Measurements from ENCODE around the gene STX1A.

STX1A gene

DNA sequence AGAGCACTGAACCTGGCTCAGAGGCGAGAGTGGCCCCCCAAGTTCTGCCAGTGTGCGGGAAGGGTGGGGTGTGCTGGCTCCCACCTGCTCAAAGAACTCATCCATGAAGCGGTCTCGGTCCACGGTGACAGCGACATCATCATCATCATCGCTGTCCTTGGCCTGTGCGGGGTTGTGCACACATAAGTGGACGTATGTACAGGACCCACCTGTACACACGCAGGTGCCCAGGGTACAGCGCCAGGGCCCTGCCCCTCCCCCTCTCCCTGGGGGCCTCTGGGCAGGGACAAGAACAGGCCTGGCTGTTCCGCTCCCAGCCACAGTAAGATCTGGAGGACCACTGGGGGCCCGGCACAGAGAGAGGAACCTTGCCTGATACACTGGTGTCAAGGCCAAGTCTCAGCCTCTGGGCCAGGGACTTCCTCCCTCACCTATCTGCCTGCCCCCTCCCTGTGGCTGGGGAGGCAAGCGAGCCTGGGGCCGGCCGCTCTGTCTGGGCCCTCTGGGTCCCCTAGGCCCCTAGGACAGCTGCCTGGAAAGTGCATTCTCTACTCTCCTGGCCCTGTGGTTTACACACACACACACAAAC lies 10.4 kb downstream of the STX1A start:
- in situ Hi-C loops (cut with MboI; ENCODE audit: low sequenced_read_pairs) = no loop called here

- in situ Hi-C loops (cut with MboI; ENCODE audit: low sequenced_read_pairs) = no loop called here
Measured at GRCh38 chr7:73707045-73707631, 12.3 kb downstream of the STX1A start.

DNA sequence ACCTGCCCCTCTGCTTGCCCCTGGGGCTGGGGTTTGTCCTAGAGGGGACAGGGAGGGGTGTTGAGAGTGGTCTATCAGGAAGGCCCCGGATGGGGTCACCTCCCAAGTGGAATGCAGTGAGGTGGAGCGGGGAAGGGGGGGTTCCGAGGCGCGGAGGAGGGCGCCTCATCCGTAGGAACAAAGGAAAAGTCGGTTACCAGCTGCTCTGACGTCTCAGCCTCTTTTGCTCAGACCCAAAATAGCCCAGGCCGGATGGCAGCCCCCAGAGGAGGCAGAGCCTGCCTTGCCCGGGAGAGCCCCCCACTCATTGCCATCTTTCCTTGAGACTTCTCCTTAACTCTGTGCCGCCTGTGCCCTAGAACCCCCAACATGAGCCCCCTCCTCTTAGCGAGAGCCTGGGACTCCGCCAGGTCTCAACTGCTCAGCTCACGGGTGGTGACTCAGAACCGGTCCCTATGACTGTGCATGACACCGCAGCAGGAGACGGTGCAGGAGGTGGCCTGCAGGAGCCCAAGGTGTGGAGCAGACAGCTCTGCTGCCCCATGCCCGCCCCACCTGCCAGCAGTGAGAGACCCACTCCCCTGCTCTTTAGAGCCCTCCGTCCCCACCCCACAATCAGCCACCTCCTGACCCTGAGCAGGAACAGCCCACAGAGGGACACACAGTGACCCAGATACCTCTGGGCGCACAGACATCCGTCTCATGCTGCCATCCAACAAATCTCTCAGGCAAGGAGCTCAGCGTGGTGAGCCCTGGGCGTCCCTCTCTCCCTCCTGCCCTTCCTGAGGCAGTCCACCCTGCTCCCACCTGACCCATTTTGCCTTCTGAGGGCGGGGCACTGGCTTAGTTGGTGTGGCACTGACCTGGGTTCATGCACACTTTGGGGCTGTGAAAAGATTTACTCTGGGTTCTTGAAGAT lies 13.1 kb downstream of the STX1A start:
- in situ Hi-C loops (cut with MboI; ENCODE audit: low sequenced_read_pairs) = no loop called here

DNA sequence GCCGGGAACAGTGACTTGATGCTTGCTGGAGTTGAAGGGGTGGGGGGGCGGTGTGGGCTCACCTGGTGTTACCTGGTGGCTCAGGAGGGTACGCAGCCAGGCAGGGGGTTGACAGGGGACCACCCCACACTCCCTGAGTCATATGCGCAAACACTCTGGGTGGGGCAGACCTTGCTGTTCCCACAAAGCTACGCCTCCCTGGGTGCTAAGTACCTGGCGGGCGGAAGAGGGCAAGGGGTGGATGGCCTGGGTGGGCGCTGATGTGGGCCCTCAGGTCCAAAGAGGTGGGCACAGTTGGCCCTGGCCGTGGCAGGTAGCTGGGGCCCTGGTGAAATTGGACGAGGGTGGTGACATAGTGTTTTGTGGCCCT lies 13.9 kb downstream of the STX1A start:
- in situ Hi-C loops (cut with MboI; ENCODE audit: low sequenced_read_pairs) = no loop called here

- in situ Hi-C loops (cut with MboI; ENCODE audit: low sequenced_read_pairs) = no loop called here
Measured at GRCh38 chr7:73704640-73705550, 14.6 kb downstream of the STX1A start.

DNA sequence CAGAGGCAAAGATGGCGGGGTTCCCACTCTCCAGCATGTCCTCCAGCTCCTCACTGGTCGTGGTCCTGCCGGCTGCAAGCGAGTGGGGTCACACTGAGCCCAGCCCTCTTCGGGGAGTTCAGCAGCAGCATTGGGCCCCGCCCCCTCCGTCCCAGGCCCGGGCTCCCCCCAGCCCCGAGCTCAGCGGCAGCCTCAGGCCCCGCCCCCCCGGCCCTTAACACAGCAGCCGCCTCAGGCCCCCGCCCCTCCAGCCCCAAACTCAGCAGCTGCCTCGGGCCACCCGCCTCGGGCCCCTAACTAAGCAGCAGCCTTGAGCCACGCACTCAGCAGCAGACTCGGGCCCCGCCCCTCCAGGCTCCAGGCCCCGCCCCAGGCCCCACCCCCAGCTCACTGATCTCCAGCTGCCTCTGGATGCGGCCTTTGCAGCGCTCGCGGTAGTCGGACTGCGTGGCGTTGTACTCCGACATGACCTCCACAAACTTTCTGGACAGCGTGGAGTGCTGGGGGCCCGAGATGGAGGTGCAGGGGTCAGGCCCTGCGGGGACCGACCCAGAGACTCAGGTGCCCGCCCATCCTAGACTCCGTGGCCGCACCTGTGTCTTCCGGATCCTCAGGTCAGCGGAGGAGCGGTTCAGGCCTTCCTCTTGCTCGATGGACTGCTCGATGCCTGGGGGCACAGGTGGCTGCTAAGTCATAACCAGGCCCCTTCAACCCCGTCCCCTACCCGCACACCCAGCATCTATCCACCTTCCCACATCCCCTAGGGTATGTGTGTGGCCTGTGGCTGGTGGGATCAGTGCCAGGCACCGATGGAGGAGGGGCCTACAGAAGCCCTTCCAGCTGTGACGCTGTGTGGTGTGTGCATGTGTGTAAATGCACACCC lies 15.5 kb downstream of the STX1A start:
- in situ Hi-C loops (cut with MboI; ENCODE audit: low sequenced_read_pairs) = no loop called here

GRCh38 chr7:73703225-73703624 lies 16.2 kb downstream of the STX1A start:
- in situ Hi-C loops (cut with MboI; ENCODE audit: low sequenced_read_pairs) = no loop called here

- in situ Hi-C loops (cut with MboI; ENCODE audit: low sequenced_read_pairs) = no loop called here
Measured at GRCh38 chr7:73702665-73703064, 16.8 kb downstream of the STX1A start.

DNA sequence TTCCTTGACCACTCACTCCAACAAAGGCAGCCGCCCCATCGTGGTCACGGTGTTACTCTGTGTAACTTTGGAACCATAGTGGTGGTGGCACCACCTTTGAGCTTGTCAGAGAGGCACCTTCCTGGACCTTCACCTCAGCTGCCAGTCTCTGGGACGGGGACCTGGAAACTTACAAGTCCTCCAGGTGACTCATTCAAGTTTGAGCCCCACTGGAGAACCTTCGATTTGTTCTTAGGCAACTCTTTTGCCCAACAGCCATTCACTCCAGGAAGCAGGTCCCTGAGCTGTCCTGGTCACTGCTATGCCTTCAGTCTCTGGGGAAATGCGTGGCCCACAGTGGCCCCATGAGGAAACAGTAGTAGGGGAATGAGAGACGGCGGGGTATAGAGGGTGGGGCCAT lies 17.2 kb downstream of the STX1A start:
- in situ Hi-C loops (cut with MboI; ENCODE audit: low sequenced_read_pairs) = no loop called here

GRCh38 chr7:73701357-73701995 lies 18.0 kb downstream of the STX1A start:
- in situ Hi-C loops (cut with MboI; ENCODE audit: low sequenced_read_pairs) = no loop called here

DNA sequence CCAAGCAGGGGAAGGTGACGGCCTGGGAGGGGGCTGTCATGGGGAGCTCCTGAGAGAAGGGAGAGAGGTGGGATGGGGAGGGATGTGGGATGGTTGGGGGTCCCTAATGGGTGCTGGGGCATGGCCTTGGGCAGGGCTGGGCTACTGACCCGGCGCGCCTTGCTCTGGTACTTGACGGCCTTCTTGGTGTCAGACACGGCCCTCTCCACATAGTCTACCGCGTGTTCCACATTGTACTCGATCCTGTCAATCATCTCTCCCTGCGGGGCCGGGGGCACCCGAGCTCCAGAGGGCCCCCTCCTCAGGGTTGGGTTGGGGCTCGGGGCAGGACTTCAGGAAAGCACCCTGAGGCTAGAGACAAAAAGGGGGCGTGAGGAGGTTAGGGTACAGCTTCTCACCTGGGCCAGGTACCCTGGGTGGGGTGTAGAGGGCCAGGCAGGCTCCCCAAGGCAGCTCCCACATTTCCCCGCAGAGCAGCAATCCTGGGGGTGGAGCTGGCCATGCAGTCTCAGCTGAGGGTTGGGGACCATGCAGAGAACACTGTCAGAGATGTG lies 18.8 kb downstream of the STX1A start:
- in situ Hi-C loops (cut with MboI; ENCODE audit: low sequenced_read_pairs) = no loop called here

DNA sequence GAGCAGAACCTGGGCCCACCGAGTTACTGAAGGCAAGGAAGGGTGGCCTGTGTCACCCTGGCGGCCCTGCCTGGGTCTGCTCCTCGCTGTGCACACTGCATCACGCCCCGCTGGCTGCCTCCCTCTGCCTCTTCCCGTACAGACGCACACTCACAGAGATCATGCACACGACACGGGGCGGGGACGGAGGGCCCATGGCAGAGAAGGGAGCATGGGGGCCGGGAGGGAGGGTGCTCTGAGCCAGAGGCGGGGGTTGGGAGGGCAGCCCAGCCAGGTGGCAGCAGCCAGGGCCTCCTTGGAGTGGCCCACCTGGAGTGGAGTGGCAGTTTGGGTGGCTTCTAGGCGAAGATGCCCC lies 19.4 kb downstream of the STX1A start:
- in situ Hi-C loops (cut with MboI; ENCODE audit: low sequenced_read_pairs) = no loop called here

DNA sequence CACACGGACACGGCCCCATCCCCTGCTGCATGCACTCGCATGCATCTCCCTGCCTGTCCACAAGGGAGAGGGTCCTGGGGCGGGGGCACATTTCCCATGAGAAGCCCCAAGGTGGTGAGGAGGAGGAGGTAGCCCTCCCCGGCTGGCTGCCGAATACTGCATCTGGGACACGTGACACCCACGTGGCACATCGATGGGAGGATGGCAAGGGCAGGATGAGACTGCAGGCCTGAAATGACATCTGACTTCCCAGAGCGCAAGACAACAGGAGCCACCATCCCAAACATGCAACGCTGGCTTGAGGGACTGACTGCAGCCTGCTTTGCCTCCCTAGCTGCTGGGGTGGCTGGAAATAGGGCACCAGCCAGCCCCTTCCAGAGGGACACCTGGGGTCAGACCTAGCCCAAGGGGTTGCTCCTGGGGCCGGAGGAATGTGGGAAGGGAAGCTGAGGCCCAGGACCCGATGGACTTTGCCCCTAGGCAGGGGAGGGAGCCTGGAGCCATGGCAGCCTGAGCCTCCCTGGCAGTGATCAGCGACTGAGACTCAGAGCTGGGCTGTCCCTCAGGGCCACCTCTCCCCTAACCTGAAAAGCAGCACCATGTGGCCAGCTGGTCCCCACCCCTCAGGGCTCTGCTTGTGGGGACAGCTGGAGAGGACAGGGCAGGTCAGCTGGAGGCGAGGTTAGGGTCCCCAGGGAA lies 19.9 kb downstream of the STX1A start:
- in situ Hi-C loops (cut with MboI; ENCODE audit: low sequenced_read_pairs) = no loop called here

DNA sequence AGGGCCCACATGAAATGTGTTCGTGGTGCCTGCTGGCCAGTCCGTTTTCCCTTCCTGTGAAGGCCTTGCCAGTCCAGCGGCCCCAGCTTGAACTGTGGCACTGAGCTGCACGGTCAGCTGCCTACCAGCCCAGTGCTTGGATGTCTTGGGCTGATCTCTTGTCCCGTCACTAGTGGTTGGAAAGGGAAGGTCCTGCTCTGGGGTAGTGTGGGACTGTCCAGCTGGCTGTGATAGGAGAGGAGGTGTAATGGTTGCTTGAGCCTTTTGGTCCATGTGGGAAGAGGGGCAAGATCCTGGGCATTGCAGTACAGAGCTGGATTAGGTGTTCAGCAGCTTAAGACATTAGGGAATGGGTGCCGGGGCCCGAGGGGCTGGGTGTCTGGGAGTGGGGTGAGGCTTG lies 21.1 kb downstream of the STX1A start:
- in situ Hi-C loops (cut with MboI; ENCODE audit: low sequenced_read_pairs) = no loop called here

DNA sequence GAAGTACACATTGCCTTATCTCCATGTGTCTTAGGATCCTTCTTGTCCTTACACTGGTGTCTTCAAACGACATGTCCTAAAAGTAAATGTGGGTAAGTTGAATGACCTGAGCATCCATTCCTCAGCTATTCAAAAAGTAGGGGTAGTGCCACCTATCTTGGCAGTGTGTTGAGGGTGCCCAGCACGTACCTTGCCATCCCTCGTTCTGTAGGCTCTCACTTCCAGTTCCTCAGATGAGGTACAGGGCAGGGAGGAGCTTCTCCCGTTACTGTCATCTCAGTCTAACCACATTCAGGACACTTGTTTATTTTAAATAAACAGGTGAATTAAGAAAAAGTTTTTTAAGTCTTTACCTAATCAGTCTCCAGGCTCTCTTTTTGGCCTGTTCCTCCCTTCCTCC lies 23.1 kb downstream of the STX1A start:
- in situ Hi-C loops (cut with MboI; ENCODE audit: low sequenced_read_pairs) = no loop called here

GRCh38 chr7:73690646-73691045 lies 28.8 kb downstream of the STX1A start:
- in situ Hi-C loops (cut with MboI; ENCODE audit: low sequenced_read_pairs) = no loop called here

DNA sequence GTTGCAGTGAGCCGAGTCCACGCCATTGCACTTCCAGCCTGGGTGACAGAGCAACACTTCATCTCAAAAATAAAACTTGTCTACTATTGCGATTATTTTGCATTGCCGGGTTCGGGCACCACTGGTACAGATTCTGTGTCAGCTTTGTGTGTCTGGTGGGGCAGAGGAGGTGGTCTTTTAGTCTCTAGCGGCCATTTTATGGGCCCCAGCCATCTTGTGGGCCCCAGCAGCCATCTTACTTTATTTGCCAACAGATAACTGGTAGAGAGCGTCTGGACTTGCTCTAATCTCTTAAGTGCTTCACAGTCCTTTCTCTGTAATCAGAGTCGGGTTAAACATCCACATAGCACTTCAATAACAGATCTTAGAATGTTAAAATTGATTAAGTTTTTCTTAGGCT lies 31.2 kb downstream of the STX1A start:
- in situ Hi-C loops (cut with MboI; ENCODE audit: low sequenced_read_pairs) = no loop called here

GRCh38 chr7:73685311-73685710 lies 34.2 kb downstream of the STX1A start:
- in situ Hi-C loops (cut with MboI; ENCODE audit: low sequenced_read_pairs) = no loop called here

All from HL-60/S4 (cell line).